Smooth muscle cell (in vitro differentiated cells): ENCODE data around the gene ASAP2. TPM values are rescaled to one million over a fixed set of nuclear protein-coding genes. Genes with fewer than 3 reads are reported as not detected.

Experiments used
- DNase-seq: peaks from one replicate; lab custom pipeline; 2025; ENCODE audit not compliant: unreplicated experiment; lab: John Stamatoyannopoulos, UW
- H2AFZ ChIP-seq: fragments of 200-600 bp; sonication (generic); 2 replicates; pipeline ENCODE4 v1.6.0; 2016; ENCODE audit warnings: antibody characterized with exemption, low read depth, mild to moderate bottlenecking
- H3F3A ChIP-seq: fragments of 200-600 bp; sonication (generic); 2 replicates; pipeline ENCODE4 v1.6.0; 2017; ENCODE audit warnings: antibody characterized with exemption, low read depth
- H3K27ac ChIP-seq: fragments of 200-600 bp; sonication (generic); 2 replicates; pipeline ENCODE4 v1.5.1; 2016; ENCODE audit warnings: low read depth, mild to moderate bottlenecking
- H3K27me3 ChIP-seq: fragments of 200-600 bp; sonication (generic); 2 replicates; pipeline ENCODE4 v1.6.1; 2016; ENCODE audit warnings: low read depth, mild to moderate bottlenecking
- H3K36me3 ChIP-seq: fragments of 200-600 bp; sonication (generic); 2 replicates; pipeline ENCODE4 v1.5.1; 2016; ENCODE audit warnings: low read depth
- H3K4me1 ChIP-seq: fragments of 200-600 bp; sonication (generic); 2 replicates; pipeline ENCODE4 v1.5.1; 2016; ENCODE audit warnings: low read depth
- H3K4me2 ChIP-seq: fragments of 200-600 bp; sonication (generic); 2 replicates; pipeline ENCODE4 v1.6.0; 2016; ENCODE audit warnings: mild to moderate bottlenecking
- H3K4me3 ChIP-seq: fragments of 200-600 bp; sonication (generic); 2 replicates; pipeline ENCODE4 v1.5.1; 2016; ENCODE audit warnings: mild to moderate bottlenecking
- H3K79me2 ChIP-seq: fragments of 200-600 bp; sonication (generic); 2 replicates; pipeline ENCODE4 v1.6.0; 2016; ENCODE audit warnings: low read depth, mild to moderate bottlenecking
- H3K9ac ChIP-seq: fragments of 200-600 bp; sonication (generic); 2 replicates; pipeline ENCODE4 v1.6.0; 2016; ENCODE audit warnings: low read depth
- H3K9me3 ChIP-seq: fragments of 200-600 bp; sonication (generic); replicated peaks from 2 replicates; pipeline ENCODE4 v1.5.1; 2016; ENCODE audit warnings: low read depth
- H4K20me1 ChIP-seq: fragments of 200-600 bp; sonication (generic); 2 replicates; pipeline ENCODE4 v1.6.0; 2016; ENCODE audit warnings: low read depth
- WGBS: methylation state at CpG from one replicate; pipeline ENCODE4 v1.1.7; 2016; ENCODE audit warnings: low lambda C conversion rate; 5-methylcytosine and 5-hydroxymethylcytosine counted together
- polyA plus RNA-seq: library from polyadenylated mRNA; unstranded; fragments of >200 nt; fragmentation: Nextera tagmentation; extraction: Ambion mirVana; gene quantifications from 2 replicates; pipeline ENCODE4 v1.2.1, GENCODE V29; 2016
- total RNA-seq: library from RNA; depleted of rRNA; stranded (reverse); fragments of >200 nt; gene quantifications from 2 replicates; pipeline ENCODE4 v1.2.3, GENCODE V29; 2014
- TF ChIP-seq, protein P1 (sequence below): fragments of 200-600 bp; sonication (generic); IDR thresholded peaks from 2 replicates; pipeline ENCODE4 v1.5.1; 2017; ENCODE audit warnings: borderline replicate concordance, mild to moderate bottlenecking, antibody characterized with exemption; ENCODE audit not compliant: insufficient read depth, poor library complexity, severe bottlenecking

Gene ASAP2
- total and polyA plus RNA-seq, 2 experiments from 2014 or later, result 8.8 to 23.1 TPM

GRCh38 chr2:9423100-9423921 lies 216.7 kb downstream of the ASAP2 start, which contains the start of the genes CPSF3 and ITGB1BP1:
TSS of gene CPSF3 (plus strand) at chr2:9423654. CDS start at chr2:9423774, 120 bp downstream.
TSS of gene ITGB1BP1 (minus strand) at chr2:9423528. CDS start at chr2:9418697, 4,831 bp downstream.
- Histone ChIP-seq H3K36me3 (no peaks in the 10 kb centered on the region), H3F3A (peaks cover 3% of the 10 kb centered on the region)
- TF ChIP-seq, protein P1, sequence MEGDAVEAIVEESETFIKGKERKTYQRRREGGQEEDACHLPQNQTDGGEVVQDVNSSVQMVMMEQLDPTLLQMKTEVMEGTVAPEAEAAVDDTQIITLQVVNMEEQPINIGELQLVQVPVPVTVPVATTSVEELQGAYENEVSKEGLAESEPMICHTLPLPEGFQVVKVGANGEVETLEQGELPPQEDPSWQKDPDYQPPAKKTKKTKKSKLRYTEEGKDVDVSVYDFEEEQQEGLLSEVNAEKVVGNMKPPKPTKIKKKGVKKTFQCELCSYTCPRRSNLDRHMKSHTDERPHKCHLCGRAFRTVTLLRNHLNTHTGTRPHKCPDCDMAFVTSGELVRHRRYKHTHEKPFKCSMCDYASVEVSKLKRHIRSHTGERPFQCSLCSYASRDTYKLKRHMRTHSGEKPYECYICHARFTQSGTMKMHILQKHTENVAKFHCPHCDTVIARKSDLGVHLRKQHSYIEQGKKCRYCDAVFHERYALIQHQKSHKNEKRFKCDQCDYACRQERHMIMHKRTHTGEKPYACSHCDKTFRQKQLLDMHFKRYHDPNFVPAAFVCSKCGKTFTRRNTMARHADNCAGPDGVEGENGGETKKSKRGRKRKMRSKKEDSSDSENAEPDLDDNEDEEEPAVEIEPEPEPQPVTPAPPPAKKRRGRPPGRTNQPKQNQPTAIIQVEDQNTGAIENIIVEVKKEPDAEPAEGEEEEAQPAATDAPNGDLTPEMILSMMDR, result no peak

GRCh38 chr2:9423922-9424272 lies 217.3 kb downstream of the ASAP2 start:
- H2AFZ ChIP-seq, result peak overlapping the region; percentile 95
- TF ChIP-seq, protein P1, result no peak
- H3K27me3 ChIP-seq, result no peaks in the 10 kb centered on the region
- H3K36me3 ChIP-seq, result no peaks in the 10 kb centered on the region
- H3K4me1 ChIP-seq, result peaks cover 15% of the 10 kb centered on the region
- peaks cover 3% of the 10 kb centered on the region for H3F3A ChIP-seq
- H3K9me3 ChIP-seq, result no peaks in the 10 kb centered on the region
- no peaks in the 10 kb centered on the region for H4K20me1 ChIP-seq
- peak overlapping the region; percentile 94 for H3K4me2 ChIP-seq
- peak overlapping the region; percentile 92 for H3K27ac ChIP-seq
- no peak for DNase-seq
- under 1% methylated on average over 21 of the region's 21 CpGs for WGBS
- peaks cover 50% of the 10 kb centered on the region for H3K79me2 ChIP-seq
- peak overlapping the region; percentile 93 for H3K4me3 ChIP-seq
- peak overlapping the region; percentile 96 for H3K9ac ChIP-seq

More at GRCh38 chr2:9423100-9423921, 216.7 kb downstream of the ASAP2 start, which contains the start of the genes CPSF3 and ITGB1BP1:
- H3K9me3 ChIP-seq, result no peaks in the 10 kb centered on the region
- H2AFZ ChIP-seq, result peak within 1 kb of the TSS; percentile 95
- H3K27me3 ChIP-seq, result no peaks in the 10 kb centered on the region
- peak within 1 kb of the TSS; percentile 92 for H3K27ac ChIP-seq
- peaks cover 56% of the 10 kb centered on the region for H3K79me2 ChIP-seq
- under 1% methylated on average over 62 of the region's 91 CpGs for WGBS
- peak within 1 kb of the TSS; percentile 93 for H3K4me3 ChIP-seq
- peak; percentile 91 for DNase-seq
- H4K20me1 ChIP-seq, result no peaks in the 10 kb centered on the region
- peaks cover 15% of the 10 kb centered on the region for H3K4me1 ChIP-seq
- H3K9ac ChIP-seq, result peak within 1 kb of the TSS; percentile 96
- peak within 1 kb of the TSS; percentile 94 for H3K4me2 ChIP-seq

DNA sequence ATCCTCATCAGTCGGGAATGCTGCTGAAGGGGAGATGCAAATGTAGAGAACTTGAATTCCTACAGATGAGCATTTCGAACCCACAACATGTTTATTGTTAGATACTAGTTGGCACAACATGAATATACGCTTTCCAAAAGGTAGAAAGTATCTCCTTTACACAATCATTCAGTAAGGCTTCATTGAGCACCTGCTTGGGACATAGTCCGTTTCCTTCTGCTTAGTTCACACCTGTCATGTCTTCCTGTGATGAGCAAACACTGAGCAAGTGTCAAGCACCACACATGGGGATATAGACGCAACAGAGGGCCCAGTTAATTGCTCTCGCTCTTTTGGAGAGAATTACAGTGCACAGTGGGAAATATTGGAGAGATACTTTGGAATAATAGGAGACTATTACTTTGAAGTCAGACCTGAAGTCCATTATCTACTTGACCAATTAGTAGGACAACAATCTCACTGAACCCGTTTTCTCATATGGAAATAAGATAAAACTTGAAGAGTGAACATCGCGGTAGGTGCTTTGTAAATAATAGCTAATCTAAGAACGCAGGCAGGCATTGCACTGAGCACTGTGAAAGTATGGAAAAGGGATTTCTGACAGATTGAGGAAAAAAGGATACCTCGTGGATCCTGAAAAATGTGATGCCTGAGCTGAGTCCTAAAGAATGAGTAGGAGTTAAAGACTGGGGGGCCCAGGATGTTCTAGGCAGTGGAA lies 218.0 kb downstream of the ASAP2 start:
- H2AFZ ChIP-seq, result peak overlapping the region; percentile 95
- H3K27ac ChIP-seq, result peak overlapping the region; percentile 92
- peaks cover 43% of the 10 kb centered on the region for H3K79me2 ChIP-seq
- no peak for DNase-seq
- H3K27me3 ChIP-seq, result no peaks in the 10 kb centered on the region
- H3F3A ChIP-seq, result peaks cover 3% of the 10 kb centered on the region
- no peaks in the 10 kb centered on the region for H3K9me3 ChIP-seq
- H3K4me1 ChIP-seq, result peaks cover 15% of the 10 kb centered on the region
- peak overlapping the region; percentile 93 for H3K4me3 ChIP-seq
- peak overlapping the region; percentile 94 for H3K4me2 ChIP-seq
- TF ChIP-seq, protein P1, result no peak
- WGBS, result 77% methylated on average over 11 of the region's 11 CpGs
- H3K9ac ChIP-seq, result peak overlapping the region; percentile 96
- H3K36me3 ChIP-seq, result peaks cover 3% of the 10 kb centered on the region
- H4K20me1 ChIP-seq, result no peaks in the 10 kb centered on the region
